GM12864 (cell line): ENCODE results near the gene ENTPD6.

Experiments
- DNase-seq: peaks from one replicate; pipeline ENCODE4 v3.0.0-alpha.2; 2011; ENCODE audit warnings: low read depth
- H3K4me3 ChIP-seq: 2 replicates; pipeline ENCODE4 v1.5.1; 2011; ENCODE audit warnings: mild to moderate bottlenecking, low read depth, low read length, control low read depth
- TF ChIP-seq, protein P1 (sequence below): IDR thresholded peaks from 2 replicates; pipeline ENCODE4 v1.5.1; 2011; ENCODE audit warnings: low read depth, mild to moderate bottlenecking, moderate library complexity, low read length, control low read depth, inconsistent platforms; ENCODE audit errors: missing control alignments

Gene ENTPD6

DNA sequence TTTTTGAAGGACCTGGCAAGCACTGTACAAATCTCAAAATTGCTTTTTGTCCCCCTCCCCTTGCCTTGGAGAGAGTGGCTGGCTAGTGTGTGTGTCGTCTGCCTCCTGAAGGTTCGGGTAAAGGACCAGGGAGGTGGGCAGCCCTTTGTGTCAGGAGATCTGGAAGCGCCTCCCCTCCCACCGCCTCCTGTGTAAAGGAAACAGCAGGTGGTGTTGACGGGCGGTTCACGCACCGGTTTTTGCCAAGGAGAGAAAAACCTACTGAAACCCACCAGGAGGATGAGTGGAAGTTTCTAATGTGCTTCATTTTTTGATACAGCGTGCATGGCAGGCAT lies 1.2 kb downstream of the ENTPD6 start:
- TF ChIP-seq, protein P1, sequence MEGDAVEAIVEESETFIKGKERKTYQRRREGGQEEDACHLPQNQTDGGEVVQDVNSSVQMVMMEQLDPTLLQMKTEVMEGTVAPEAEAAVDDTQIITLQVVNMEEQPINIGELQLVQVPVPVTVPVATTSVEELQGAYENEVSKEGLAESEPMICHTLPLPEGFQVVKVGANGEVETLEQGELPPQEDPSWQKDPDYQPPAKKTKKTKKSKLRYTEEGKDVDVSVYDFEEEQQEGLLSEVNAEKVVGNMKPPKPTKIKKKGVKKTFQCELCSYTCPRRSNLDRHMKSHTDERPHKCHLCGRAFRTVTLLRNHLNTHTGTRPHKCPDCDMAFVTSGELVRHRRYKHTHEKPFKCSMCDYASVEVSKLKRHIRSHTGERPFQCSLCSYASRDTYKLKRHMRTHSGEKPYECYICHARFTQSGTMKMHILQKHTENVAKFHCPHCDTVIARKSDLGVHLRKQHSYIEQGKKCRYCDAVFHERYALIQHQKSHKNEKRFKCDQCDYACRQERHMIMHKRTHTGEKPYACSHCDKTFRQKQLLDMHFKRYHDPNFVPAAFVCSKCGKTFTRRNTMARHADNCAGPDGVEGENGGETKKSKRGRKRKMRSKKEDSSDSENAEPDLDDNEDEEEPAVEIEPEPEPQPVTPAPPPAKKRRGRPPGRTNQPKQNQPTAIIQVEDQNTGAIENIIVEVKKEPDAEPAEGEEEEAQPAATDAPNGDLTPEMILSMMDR = no peak
- peak overlapping the region; percentile 95 for H3K4me3 ChIP-seq
- DNase-seq = no peak

DNA sequence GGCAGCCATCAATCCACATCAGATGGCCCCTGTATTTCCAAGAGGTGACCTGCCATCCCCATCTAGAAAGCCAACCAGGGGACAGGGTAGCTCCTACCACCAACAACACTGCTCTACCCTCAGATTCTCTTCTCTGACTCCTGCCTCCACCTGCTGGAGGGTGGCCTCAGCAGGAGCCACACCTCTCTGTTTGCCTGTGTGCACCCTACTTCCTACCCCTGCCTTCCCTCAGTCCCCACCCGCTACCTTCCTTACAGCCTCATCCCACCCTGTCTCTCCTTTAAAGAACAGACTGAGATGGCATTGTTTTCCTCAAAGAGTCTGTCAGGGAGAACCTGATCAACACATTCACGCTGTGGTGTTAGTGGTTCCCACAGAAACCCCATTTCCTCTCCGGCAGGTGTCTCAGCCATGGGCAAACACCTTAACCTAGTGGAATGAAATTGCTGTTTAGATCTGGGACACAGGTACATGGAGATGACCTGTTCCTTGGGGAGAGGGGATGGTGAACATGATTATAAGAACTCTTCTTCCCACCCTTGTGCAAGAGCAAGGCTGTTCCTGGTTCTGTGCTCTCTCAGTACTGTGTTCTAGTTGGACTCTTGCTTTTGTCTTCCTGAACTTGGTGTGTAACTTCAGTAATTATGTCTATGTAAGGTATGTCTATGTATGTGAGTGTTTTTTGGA lies 1.8 kb downstream of the ENTPD6 start:
- DNase-seq = no peak
- H3K4me3 ChIP-seq = no peak overlapping the region
- TF ChIP-seq, protein P1 = no peak

DNA sequence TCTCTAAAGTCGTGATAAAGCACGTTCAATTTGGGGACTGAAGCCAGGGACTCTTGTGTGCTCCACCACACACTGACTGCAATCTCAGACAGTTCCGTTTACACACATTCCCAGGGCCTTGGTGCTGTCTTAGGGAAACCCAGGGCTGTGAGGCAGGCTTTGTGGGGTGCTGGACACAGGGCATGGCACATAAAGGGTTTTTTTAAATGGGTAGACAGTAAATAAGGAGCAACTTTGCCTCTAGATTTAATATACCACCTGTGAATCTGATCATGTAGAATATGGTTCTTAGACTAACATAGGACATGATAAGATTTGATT lies 2.3 kb downstream of the ENTPD6 start:
- TF ChIP-seq, protein P1 = no peak
- no peak for DNase-seq
- H3K4me3 ChIP-seq = no peak overlapping the region

DNA sequence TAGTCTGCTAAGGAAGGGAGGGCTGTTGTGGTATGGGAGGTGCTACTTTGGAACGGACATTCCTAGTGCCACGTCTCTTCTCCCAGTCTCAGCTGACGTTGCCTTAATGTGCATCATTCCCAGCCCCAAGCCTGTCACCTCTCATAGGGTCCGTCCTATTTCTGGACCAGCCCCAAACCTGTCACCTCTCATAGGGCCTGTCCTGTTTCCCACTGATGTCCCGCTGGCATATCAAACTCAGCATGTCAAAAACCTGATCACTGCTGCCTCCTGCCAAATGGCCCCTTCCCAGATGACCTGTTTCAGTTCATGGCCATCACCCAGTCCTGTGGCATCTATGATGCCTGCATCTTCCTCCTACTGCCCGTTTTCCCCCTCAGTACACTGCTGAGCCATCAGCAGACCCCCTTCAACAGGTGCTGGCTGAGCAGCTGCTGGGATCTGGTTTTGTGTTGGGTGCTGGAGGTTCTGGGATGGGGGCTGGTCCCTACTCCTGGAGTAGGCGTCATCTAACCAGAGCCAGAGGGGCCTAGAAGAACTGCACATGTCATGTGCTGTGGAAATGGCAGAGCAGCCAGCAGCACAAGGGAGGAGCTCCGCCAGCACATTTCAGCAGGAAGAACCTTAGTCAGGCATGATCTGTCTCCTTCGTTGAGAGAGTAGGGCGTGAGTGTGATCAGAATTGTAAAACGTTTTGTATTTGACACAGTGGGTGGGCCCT lies 3.3 kb downstream of the ENTPD6 start:
- no peak overlapping the region for H3K4me3 ChIP-seq
- no peak for DNase-seq
- TF ChIP-seq, protein P1 = no peak

DNA sequence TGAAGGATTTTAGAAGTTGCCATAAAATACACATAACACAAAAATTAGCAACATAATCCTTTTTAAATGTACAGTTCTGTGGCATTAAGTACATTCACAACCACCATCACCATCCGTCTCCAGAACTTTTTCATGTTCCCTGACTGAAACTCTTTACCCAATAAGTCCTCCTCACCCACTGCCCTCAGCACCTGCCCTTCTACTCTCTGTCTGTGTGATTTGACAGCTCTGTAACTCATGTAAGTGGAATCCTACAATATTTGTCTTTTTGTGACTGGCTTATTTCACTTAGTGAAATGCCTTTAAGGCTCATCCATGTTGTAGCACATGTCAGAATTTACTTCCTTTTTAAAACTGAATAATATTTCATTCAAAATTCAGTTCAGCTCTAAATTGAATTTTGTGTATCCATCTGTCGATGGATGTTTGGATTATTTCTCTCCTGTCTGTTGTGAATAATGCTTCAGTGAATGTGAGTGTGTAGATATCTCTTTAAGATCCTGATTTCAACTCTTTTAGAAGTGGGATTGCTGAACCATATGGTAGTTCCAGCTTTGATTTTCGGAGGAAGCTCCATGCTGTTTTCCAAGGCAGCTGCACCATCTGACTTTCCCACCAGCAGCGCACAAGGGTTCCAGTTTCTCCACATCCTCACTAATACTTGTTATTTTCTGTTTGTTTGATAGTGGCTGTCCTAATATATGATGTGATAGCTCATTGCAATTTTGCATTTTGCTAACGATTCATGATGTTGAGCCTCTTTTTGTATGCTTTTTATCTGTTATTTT lies 4.2 kb downstream of the ENTPD6 start:
- no peak for DNase-seq
- TF ChIP-seq, protein P1 = no peak
- H3K4me3 ChIP-seq = no peak overlapping the region

DNA sequence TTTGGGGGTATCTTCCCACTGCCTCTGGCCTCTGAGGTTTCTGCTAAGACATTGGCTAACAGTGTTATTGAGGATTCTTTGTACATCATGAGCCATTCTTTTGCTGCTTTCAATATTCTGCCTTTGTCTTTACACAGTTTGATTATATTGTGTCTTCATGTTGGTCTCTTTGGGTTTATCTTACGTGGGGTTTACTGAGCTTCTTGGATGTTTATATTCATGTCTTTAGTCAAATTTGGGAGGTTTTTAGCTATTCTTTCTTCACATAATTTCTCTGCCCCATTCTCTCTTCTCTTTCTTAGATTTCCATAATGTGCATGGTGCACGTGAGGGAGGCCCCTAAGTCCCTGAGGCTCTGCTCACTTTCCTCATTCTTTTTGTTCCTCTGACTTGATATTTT lies 7.6 kb downstream of the ENTPD6 start:
- DNase-seq = no peak
- TF ChIP-seq, protein P1 = no peak
- H3K4me3 ChIP-seq = no peak overlapping the region
